ENCODE measurements around the gene USP7.

DNA sequence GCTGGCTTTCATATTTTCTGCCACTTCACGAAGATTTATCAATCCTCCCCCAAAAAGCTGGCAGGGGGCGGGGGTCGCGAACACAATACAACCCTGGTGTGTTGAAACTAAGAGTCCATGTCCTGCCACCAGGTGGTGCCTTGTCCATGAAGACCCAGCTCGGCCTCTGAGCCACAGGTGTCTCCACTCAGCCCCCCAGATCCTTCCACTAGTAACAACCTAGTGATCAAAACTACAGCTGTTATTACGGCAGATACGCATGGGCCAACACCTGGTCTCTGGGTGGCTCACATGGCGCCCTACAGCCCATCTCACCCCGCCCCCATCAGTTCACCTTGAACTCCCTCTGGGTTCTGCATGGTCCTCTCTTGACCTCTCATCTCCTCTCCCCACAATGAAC is 27.7 kb downstream of the USP7 start:
- TF ChIP-seq POLR2A (IDR thresholded peaks at IDR 0.05; ENCODE audit: low read length) (no peak), GATA1 (IDR thresholded peaks at IDR 0.05; ENCODE audit: low read depth, low read length) (no peak)

Measured in erythroblast (primary cell).